ENCODE data around the gene SLC25A34.

SLC25A34 gene

GRCh38 chr1:15718199-15718601 is 17.9 kb upstream of the SLC25A34 start:
- POLR2A ChIA-PET: interaction anchor here (0.5 to 1.3 kb wide), 2 partner anchors 10 to 155 kb away, joined by 3 to 7 read pairs; no protein-coding TSS in a partner anchor
- Histone ChIP-seq H3K4me3 (ENCODE audit: low read depth, low read length) (no peak overlapping the region), H3K9me3 (ENCODE audit: control insufficient read depth, insufficient read depth, low read depth, low read length) (no peaks in the 10 kb centered on the region), H3K27ac (ENCODE audit: extremely low read depth, low read depth, low read length) (no peak overlapping the region), H3K4me1 (ENCODE audit: control insufficient read depth, insufficient read depth, low read length) (no peaks in the 10 kb centered on the region), H3K36me3 (ENCODE audit: control insufficient read depth in 2 of 2, insufficient read depth in 1 of 2, low read length in 2 of 2) (peaks cover 8 to 79% of the 10 kb centered on the region in 2 experiments; a peak in 2 of 3 replicates)
- TF ChIP-seq ZNF274 (IDR thresholded peaks at IDR 0.05; ENCODE audit: low read length) (no peak), ZNF274 (tag by site-specific recombination; IDR thresholded peaks at IDR 0.05; ENCODE audit: borderline replicate concordance) (no peak), KLF8 (tag by site-specific recombination; IDR thresholded peaks at IDR 0.05) (no peak), ZNF280D (tag by site-specific recombination; IDR thresholded peaks at IDR 0.05) (no peak), ZNF433 (tag by site-specific recombination; IDR thresholded peaks at IDR 0.05; ENCODE audit: low read depth) (no peak), ZNF114 (tag by site-specific recombination; IDR thresholded peaks at IDR 0.05) (no peak), TCF7L2 (IDR thresholded peaks at IDR 0.05; ENCODE audit: borderline replicate concordance, low read depth, low read length) (no peak), ZSCAN5A (tag by site-specific recombination; IDR thresholded peaks at IDR 0.05) (no peak), ZSCAN18 (tag by site-specific recombination; IDR thresholded peaks at IDR 0.05) (no peak), ZNF623 (tag by site-specific recombination; IDR thresholded peaks at IDR 0.05) (no peak), ZNF830 (tag by site-specific recombination; IDR thresholded peaks at IDR 0.05; ENCODE audit: low read depth) (no peak), ZNF768 (tag by site-specific recombination; IDR thresholded peaks at IDR 0.05) (no peak), ZNF211 (tag by site-specific recombination; IDR thresholded peaks at IDR 0.05; ENCODE audit: low read depth) (no peak), ZNF645 (tag by site-specific recombination; IDR thresholded peaks at IDR 0.05) (no peak), ZNF777 (tag by site-specific recombination; IDR thresholded peaks at IDR 0.05; ENCODE audit: borderline replicate concordance) (no peak), ZFP3 (tag by site-specific recombination; IDR thresholded peaks at IDR 0.05; ENCODE audit: low read depth) (no peak)
- CTCF ChIA-PET: interaction anchor here (3.1 kb wide), 1 partner anchor 23 kb away, joined by 9 read pairs; no protein-coding TSS in a partner anchor

GRCh38 chr1:15719381-15720120 is 16.5 kb upstream of the SLC25A34 start:
- Histone ChIP-seq H3K4me3 (ENCODE audit: low read depth, low read length) (no peak overlapping the region), H3K36me3 (ENCODE audit: control insufficient read depth in 2 of 2, insufficient read depth in 1 of 2, low read length in 2 of 2) (peaks cover 8 to 84% of the 10 kb centered on the region in 2 experiments; a peak in 2 of 3 replicates), H3K27ac (ENCODE audit: extremely low read depth, low read depth, low read length) (no peak overlapping the region), H3K4me1 (ENCODE audit: control insufficient read depth, insufficient read depth, low read length) (no peaks in the 10 kb centered on the region), H3K9me3 (ENCODE audit: control insufficient read depth, insufficient read depth, low read depth, low read length) (no peaks in the 10 kb centered on the region)
- ChIA-PET CTCF (interaction anchor here (0.7 to 3.1 kb wide), 3 partner anchors 21 to 115 kb away, joined by 4 to 9 read pairs (median 4); no protein-coding TSS in a partner anchor), POLR2A (no interaction called here)
- TF ChIP-seq KLF17 (tag by site-specific recombination; IDR thresholded peaks at IDR 0.05) (no peak), ZNF792 (tag by site-specific recombination; IDR thresholded peaks at IDR 0.05) (no peak), ZNF416 (tag by site-specific recombination; IDR thresholded peaks at IDR 0.05) (no peak), ZBTB21 (tag by site-specific recombination; IDR thresholded peaks at IDR 0.05) (no peak), KLF7 (tag by site-specific recombination; IDR thresholded peaks at IDR 0.05; ENCODE audit: borderline replicate concordance) (no peak), ZNF624 (tag by site-specific recombination; IDR thresholded peaks at IDR 0.05) (no peak), ZNF623 (tag by site-specific recombination; IDR thresholded peaks at IDR 0.05) (no peak), ZNF26 (tag by site-specific recombination; IDR thresholded peaks at IDR 0.05) (no peak), ZNF112 (tag by site-specific recombination; IDR thresholded peaks at IDR 0.05) (no peak)

Measured in HEK293 (cell line).